AG04449 (cell line): Measurements from ENCODE around the gene CDK16.
"Not testable (repeated sequence)": the region's sequence is repeated elsewhere in the genome, so short reads cannot be mapped to it uniquely, and the experiment has no call there.

Experiments
- CTCF ChIA-PET: fragments of 350-600 bp; formaldehyde crosslinking; extraction: SDS; loops from one replicate; lab custom pipeline; 2021; ENCODE audit warnings: antibody characterized with exemption; lab: Yijun Ruan, JAX
- POLR2A ChIA-PET: fragments of 400-600, 350-600 bp; formaldehyde crosslinking; extraction: SDS; loops from one replicate; lab custom pipeline; 2020; ENCODE audit warnings: antibody characterized with exemption, inconsistent platforms; lab: Yijun Ruan, JAX
- DNase-seq: peaks from one replicate; pipeline ENCODE4 v3.0.0-alpha.2; 2010; ENCODE audit warnings: low read depth, low spot score
- H3K4me3 ChIP-seq: 2 replicates; pipeline ENCODE4 v1.5.1; 2011; ENCODE audit warnings: low read depth, mild to moderate bottlenecking, control low read depth, low read length
- CTCF ChIP-seq: IDR thresholded peaks from one replicate; pipeline ENCODE4 v1.5.1; 2011; ENCODE audit warnings: mild to moderate bottlenecking, moderate library complexity, low read length, control low read depth, inconsistent platforms; ENCODE audit not compliant: insufficient read depth; ENCODE audit errors: missing control alignments

Gene CDK16

GRCh38 chrX:47244676-47245075 lies 26.2 kb downstream of the CDK16 start:
- CTCF ChIA-PET, result no interaction called here
- POLR2A ChIA-PET, result no interaction called here
- H3K4me3 ChIP-seq, result no peak overlapping the region
- DNase-seq, result no peak
- no peak for TF ChIP-seq CTCF

GRCh38 chrX:47245156-47245555 lies 26.7 kb downstream of the CDK16 start:
- DNase-seq, result no peak
- ChIA-PET POLR2A (no interaction called here), CTCF (no interaction called here)
- H3K4me3 ChIP-seq, result no peak overlapping the region
- TF ChIP-seq CTCF, result no peak

GRCh38 chrX:47247206-47247998 lies 28.9 kb downstream of the CDK16 start:
- no peak for TF ChIP-seq CTCF
- POLR2A ChIA-PET, result interaction anchor here (1.8 kb wide), 1 partner anchor 14 kb away, joined by 4 read pairs; the partner anchor contains the start of gene USP11
- H3K4me3 ChIP-seq, result no peak overlapping the region
- CTCF ChIA-PET, result no interaction called here
- DNase-seq, result no peak

GRCh38 chrX:47247999-47248320 lies 29.5 kb downstream of the CDK16 start:
- CTCF ChIA-PET, result no interaction called here
- no peak overlapping the region for H3K4me3 ChIP-seq
- POLR2A ChIA-PET, result interaction anchor here (1.8 kb wide), 1 partner anchor 15 kb away, joined by 4 read pairs; the partner anchor contains the start of gene USP11

GRCh38 chrX:47248576-47248975 lies 30.1 kb downstream of the CDK16 start:
- TF ChIP-seq CTCF, result no peak
- POLR2A ChIA-PET, result interaction anchor here (1.8 kb wide), 1 partner anchor 15 kb away, joined by 4 read pairs; the partner anchor contains the start of gene USP11
- DNase-seq, result no peak
- CTCF ChIA-PET, result no interaction called here
- no peak overlapping the region for H3K4me3 ChIP-seq

More at GRCh38 chrX:47247999-47248320, 29.5 kb downstream of the CDK16 start:
- no peak for TF ChIP-seq CTCF
- DNase-seq, result no peak

- CTCF ChIA-PET, result no interaction called here
- DNase-seq, result no peak
- POLR2A ChIA-PET, result no interaction called here
These were observed 31.5 kb downstream of the CDK16 start for GRCh38 chrX:47250017-47250347.

GRCh38 chrX:47257620-47258019 lies 39.1 kb downstream of the CDK16 start:
- DNase-seq, CTCF ChIA-PET, POLR2A ChIA-PET, H3K4me3 ChIP-seq: not testable (repeated sequence)

More at GRCh38 chrX:47250017-47250347, 31.5 kb downstream of the CDK16 start:
- TF ChIP-seq CTCF, result no peak
- no peak overlapping the region for H3K4me3 ChIP-seq
